ENCODE results near the gene MPL. TPM values are rescaled to one million over a fixed set of nuclear protein-coding genes. Genes with fewer than 3 reads are reported as not detected.

MPL gene
- total RNA-seq, 1 experiment from 2014 or later: 0.52 TPM

DNA sequence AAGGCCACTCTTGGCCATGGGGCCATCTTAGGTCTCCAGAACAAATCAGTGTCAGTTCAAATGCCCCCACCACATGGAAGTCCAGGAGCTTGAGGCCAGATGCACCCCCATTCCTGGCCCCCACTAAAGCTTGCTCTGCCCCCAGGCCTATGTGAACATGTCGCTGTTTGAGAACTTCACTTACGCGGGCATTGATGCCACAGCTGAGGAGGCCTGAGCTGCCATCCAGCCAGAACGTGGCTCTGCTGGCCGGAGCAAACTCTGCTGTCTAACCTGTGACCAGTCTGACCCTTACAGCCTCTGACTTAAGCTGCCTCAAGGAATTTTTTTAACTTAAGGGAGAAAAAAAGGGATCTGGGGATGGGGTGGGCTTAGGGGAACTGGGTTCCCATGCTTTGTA lies 15.1 kb upstream of the MPL start:
- no peak for DNase-seq
- no peak overlapping the region for H3K4me3 Mint-ChIP-seq (ENCODE audit: low read depth, unreplicated experiment)
- intact Hi-C loops (cut with micrococcal nuclease; ENCODE audit: unreplicated experiment): no loop called here
- no peak overlapping the region for H3K27ac Mint-ChIP-seq (ENCODE audit: unreplicated experiment)
- H3K27me3 Mint-ChIP-seq (ENCODE audit: unreplicated experiment): peaks cover 7% of the 10 kb centered on the region
- H3K36me3 Mint-ChIP-seq (ENCODE audit: insufficient read depth, unreplicated experiment): no peaks in the 10 kb centered on the region
- peaks cover 8% of the 10 kb centered on the region for H3K9me3 Mint-ChIP-seq (ENCODE audit: low read depth, unreplicated experiment)
- H3K4me1 Mint-ChIP-seq (ENCODE audit: low read depth, unreplicated experiment): no peaks in the 10 kb centered on the region
- no TSS peak for BruUV-seq (replicated peaks)
- no peak for TF ChIP-seq CTCF (IDR thresholded peaks at IDR 0.05; ENCODE audit: unreplicated experiment)
- CTCF ChIA-PET: no interaction called here

DNA sequence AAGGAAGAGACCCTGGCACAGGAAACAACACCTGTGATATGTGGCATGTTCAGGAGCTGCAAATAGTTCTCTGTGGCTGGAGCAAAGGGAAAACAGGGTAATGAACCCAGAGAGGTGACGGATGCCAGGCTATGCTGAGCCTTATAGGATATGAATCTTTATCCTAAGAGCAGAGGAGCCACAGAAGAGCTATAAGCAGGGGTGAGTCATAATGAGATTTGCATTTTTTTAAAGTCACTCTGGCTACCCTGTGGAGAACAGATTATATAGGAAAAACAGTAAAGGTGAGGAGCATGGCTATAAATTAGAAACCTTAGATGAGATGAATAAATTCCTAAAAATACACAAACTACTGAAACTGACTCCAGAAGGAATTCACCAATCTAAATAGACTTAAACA lies 12.8 kb upstream of the MPL start:
- H3K27ac Mint-ChIP-seq (ENCODE audit: unreplicated experiment): no peak overlapping the region
- H3K27me3 Mint-ChIP-seq (ENCODE audit: unreplicated experiment): no peaks in the 10 kb centered on the region
- no peak for TF ChIP-seq CTCF (IDR thresholded peaks at IDR 0.05; ENCODE audit: unreplicated experiment)
- H3K9me3 Mint-ChIP-seq (ENCODE audit: low read depth, unreplicated experiment): peaks cover 8% of the 10 kb centered on the region
- intact Hi-C loops (cut with micrococcal nuclease; ENCODE audit: unreplicated experiment): no loop called here
- DNase-seq: no peak
- BruUV-seq (replicated peaks): no TSS peak
- no peaks in the 10 kb centered on the region for H3K36me3 Mint-ChIP-seq (ENCODE audit: insufficient read depth, unreplicated experiment)
- no peak overlapping the region for H3K4me3 Mint-ChIP-seq (ENCODE audit: low read depth, unreplicated experiment)
- H3K4me1 Mint-ChIP-seq (ENCODE audit: low read depth, unreplicated experiment): peaks cover 3% of the 10 kb centered on the region
- CTCF ChIA-PET: no interaction called here

- H3K4me3 Mint-ChIP-seq (ENCODE audit: low read depth, unreplicated experiment): no peak overlapping the region
- no peak overlapping the region for H3K27ac Mint-ChIP-seq (ENCODE audit: unreplicated experiment)
- no TSS peak for BruUV-seq (replicated peaks)
- peaks cover 8% of the 10 kb centered on the region for H3K9me3 Mint-ChIP-seq (ENCODE audit: low read depth, unreplicated experiment)
- no peak for TF ChIP-seq CTCF (IDR thresholded peaks at IDR 0.05; ENCODE audit: unreplicated experiment)
- H3K27me3 Mint-ChIP-seq (ENCODE audit: unreplicated experiment): no peaks in the 10 kb centered on the region
- no peaks in the 10 kb centered on the region for H3K36me3 Mint-ChIP-seq (ENCODE audit: insufficient read depth, unreplicated experiment)
- CTCF ChIA-PET: no interaction called here
- H3K4me1 Mint-ChIP-seq (ENCODE audit: low read depth, unreplicated experiment): peaks cover 7% of the 10 kb centered on the region
- intact Hi-C loops (cut with micrococcal nuclease; ENCODE audit: unreplicated experiment): no loop called here
- DNase-seq: no peak
These were observed 12.2 kb upstream of the MPL start for GRCh38 chr1:43325381-43325780.

- DNase-seq: no peak
- Mint-ChIP-seq H3K27me3 (ENCODE audit: unreplicated experiment) (no peaks in the 10 kb centered on the region), H3K9me3 (ENCODE audit: low read depth, unreplicated experiment) (peaks cover 8% of the 10 kb centered on the region), H3K4me1 (ENCODE audit: low read depth, unreplicated experiment) (peaks cover 7% of the 10 kb centered on the region), H3K4me3 (ENCODE audit: low read depth, unreplicated experiment) (no peak overlapping the region), H3K27ac (ENCODE audit: unreplicated experiment) (no peak overlapping the region), H3K36me3 (ENCODE audit: insufficient read depth, unreplicated experiment) (no peaks in the 10 kb centered on the region)
- intact Hi-C loops (cut with micrococcal nuclease; ENCODE audit: unreplicated experiment): no loop called here
- CTCF ChIA-PET: no interaction called here
- BruUV-seq (replicated peaks): no TSS peak
- no peak for TF ChIP-seq CTCF (IDR thresholded peaks at IDR 0.05; ENCODE audit: unreplicated experiment)
These were observed 9.9 kb upstream of the MPL start for GRCh38 chr1:43327549-43328292.

All from Calu3 (cell line).